ENCODE measurements around the gene NUTM1.

Gene NUTM1

DNA sequence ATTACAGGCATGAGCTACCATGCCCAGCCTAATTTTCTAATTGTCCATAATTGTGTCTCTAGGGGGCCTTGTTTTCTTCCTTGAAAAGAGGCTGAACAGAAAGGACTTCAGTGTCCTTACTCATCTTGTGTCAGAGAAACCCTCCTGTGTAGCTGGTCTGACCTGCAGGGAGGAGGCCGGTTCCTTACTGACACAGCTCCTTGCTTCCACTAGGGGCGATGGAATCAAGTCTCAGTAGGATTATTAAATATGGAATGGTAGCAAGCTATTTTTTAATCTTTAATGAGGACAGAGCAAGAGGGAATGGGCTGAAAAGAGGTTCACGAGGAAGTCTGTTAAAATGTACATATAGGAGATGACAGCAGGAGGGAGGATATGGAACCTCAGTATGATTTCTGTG, 15.3 kb downstream of the NUTM1 start:
- CTCF ChIA-PET = interaction anchor here (0.6 to 1.7 kb wide), 3 partner anchors 9 to 149 kb away, joined by 3 to 11 read pairs (median 7); partner anchors contain the start of genes KATNBL1 and LPCAT4
- peak; percentile 33 for TF ChIP-seq GLIS1 (tag by site-specific recombination; IDR thresholded peaks at IDR 0.05)
- TF ChIP-seq, protein P1, sequence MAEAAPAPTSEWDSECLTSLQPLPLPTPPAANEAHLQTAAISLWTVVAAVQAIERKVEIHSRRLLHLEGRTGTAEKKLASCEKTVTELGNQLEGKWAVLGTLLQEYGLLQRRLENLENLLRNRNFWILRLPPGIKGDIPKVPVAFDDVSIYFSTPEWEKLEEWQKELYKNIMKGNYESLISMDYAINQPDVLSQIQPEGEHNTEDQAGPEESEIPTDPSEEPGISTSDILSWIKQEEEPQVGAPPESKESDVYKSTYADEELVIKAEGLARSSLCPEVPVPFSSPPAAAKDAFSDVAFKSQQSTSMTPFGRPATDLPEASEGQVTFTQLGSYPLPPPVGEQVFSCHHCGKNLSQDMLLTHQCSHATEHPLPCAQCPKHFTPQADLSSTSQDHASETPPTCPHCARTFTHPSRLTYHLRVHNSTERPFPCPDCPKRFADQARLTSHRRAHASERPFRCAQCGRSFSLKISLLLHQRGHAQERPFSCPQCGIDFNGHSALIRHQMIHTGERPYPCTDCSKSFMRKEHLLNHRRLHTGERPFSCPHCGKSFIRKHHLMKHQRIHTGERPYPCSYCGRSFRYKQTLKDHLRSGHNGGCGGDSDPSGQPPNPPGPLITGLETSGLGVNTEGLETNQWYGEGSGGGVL (tag by site-specific recombination; IDR thresholded peaks at IDR 0.05) = no peak
- Histone ChIP-seq H3K4me3 (ENCODE audit: low read depth, low read length) (no peak overlapping the region), H3K4me1 (ENCODE audit: control insufficient read depth, insufficient read depth, low read length) (no peaks in the 10 kb centered on the region), H3K36me3 (ENCODE audit: control insufficient read depth in 2 of 2, insufficient read depth in 1 of 2, low read length in 2 of 2) (peaks cover 0 to 38% of the 10 kb centered on the region in 2 experiments; a peak in 1 of 3 replicates), H3K27ac (ENCODE audit: extremely low read depth, low read depth, low read length) (no peak overlapping the region), H3K9me3 (ENCODE audit: control insufficient read depth, insufficient read depth, low read depth, low read length) (no peaks in the 10 kb centered on the region)
- POLR2A ChIA-PET = interaction anchor here (1.4 kb wide), 1 partner anchor 9 kb away, joined by 6 read pairs; the partner anchor contains the start of gene LPCAT4

DNA sequence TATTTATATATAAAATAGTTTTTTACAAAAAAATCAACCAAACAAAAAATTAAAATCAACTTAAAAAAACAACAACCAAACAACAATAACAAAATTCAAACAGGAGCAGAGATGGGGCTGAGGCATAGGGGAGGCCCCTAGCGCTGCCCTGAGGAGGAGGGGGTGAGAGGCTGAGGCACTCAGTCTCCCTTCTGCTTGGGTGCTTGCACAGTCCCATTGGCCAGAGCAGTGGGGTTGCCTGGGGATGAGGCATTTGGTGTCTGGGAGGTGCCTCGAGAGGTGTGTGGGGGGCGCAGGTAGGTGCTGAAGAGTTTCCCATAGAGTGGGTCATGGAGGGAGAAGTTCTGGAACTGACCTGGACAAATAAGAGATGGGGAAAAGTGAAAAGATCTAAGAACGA, 15.8 kb downstream of the NUTM1 start:
- no peak overlapping the region for H3K4me3 ChIP-seq (ENCODE audit: low read depth, low read length)
- H3K27ac ChIP-seq (ENCODE audit: extremely low read depth, low read depth, low read length) = no peak overlapping the region
- TF ChIP-seq SP3 (tag by site-specific recombination; IDR thresholded peaks at IDR 0.05) (no peak), ZNF843 (tag by site-specific recombination; IDR thresholded peaks at IDR 0.05) (no peak), TRIM28 (IDR thresholded peaks at IDR 0.05; ENCODE audit: borderline replicate concordance, low read length) (no peak), ZNF48 (tag by site-specific recombination; IDR thresholded peaks at IDR 0.05) (no peak), IKZF3 (tag by site-specific recombination; IDR thresholded peaks at IDR 0.05) (no peak)
- no peaks in the 10 kb centered on the region for H3K9me3 ChIP-seq (ENCODE audit: control insufficient read depth, insufficient read depth, low read depth, low read length)
- no peaks in the 10 kb centered on the region for H3K4me1 ChIP-seq (ENCODE audit: control insufficient read depth, insufficient read depth, low read length)
- ChIA-PET CTCF (interaction anchor here (0.6 to 1.7 kb wide), 3 partner anchors 8 to 149 kb away, joined by 3 to 11 read pairs (median 7); partner anchors contain the start of genes KATNBL1 and LPCAT4), POLR2A (interaction anchor here (1.4 kb wide), 1 partner anchor 8 kb away, joined by 6 read pairs; the partner anchor contains the start of gene LPCAT4)
- peaks cover 0 to 44% of the 10 kb centered on the region in 2 experiments; a peak in 1 of 3 replicates for H3K36me3 ChIP-seq (ENCODE audit: control insufficient read depth in 2 of 2, insufficient read depth in 1 of 2, low read length in 2 of 2)

DNA sequence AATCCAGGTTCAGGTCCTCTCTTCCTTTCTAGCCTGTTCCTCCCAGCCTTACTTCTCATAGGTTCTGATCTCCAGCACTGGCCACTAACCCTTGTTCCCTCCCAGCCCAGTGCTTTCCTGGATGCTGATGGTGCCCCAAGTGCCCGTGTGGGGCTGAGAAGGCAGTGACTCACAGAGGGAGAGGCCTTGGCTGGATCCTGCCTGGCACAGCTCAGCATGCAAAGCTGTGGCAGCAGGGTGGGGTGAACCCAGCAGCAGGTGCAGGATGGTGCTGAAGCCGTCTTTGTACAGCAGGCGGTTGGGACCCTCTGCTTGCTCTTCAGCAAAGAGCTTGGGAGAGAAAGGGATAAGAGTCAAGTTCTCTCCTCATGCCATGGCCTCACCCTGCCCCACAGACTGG, 16.3 kb downstream of the NUTM1 start:
- CTCF ChIA-PET = interaction anchor here (2.5 kb wide), 1 partner anchor 16 kb away, joined by 13 read pairs; the partner anchor contains the start of genes NOP10 and NUTM1
- no peak overlapping the region for H3K27ac ChIP-seq (ENCODE audit: extremely low read depth, low read depth, low read length)

DNA sequence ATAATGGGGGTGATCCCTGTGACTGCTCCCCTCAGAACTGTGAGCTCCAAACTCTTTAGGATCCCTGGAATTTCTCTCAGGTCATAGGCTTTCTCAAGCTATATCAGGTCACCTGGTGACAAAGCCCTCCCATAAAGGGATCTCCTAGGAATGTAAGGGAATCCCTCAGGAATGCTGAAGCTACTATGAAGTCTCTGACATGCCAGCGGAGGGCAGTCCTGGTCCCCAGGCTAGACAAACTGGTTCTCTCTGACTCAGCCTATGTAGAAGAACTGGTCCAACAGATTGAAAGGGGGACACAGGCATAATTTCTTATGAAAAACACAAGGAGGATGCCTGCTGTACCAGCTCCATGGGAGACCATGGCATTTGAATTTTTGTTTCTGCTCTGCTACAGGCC, 17.2 kb downstream of the NUTM1 start:
- peaks cover 0 to 46% of the 10 kb centered on the region in 2 experiments; a peak in 1 of 3 replicates for H3K36me3 ChIP-seq (ENCODE audit: control insufficient read depth in 2 of 2, insufficient read depth in 1 of 2, low read length in 2 of 2)
- H3K4me3 ChIP-seq (ENCODE audit: low read depth, low read length) = no peak overlapping the region
- no peaks in the 10 kb centered on the region for H3K4me1 ChIP-seq (ENCODE audit: control insufficient read depth, insufficient read depth, low read length)
- ChIA-PET CTCF (interaction anchor here (0.9 to 2.5 kb wide), 2 partner anchors 17 to 172 kb away, joined by 5 to 13 read pairs; partner anchors contain the start of genes NOP10 and NUTM1), POLR2A (no interaction called here)
- no peak for TF ChIP-seq ZFP69B (tag by site-specific recombination; IDR thresholded peaks at IDR 0.05)
- TF ChIP-seq, protein P2, sequence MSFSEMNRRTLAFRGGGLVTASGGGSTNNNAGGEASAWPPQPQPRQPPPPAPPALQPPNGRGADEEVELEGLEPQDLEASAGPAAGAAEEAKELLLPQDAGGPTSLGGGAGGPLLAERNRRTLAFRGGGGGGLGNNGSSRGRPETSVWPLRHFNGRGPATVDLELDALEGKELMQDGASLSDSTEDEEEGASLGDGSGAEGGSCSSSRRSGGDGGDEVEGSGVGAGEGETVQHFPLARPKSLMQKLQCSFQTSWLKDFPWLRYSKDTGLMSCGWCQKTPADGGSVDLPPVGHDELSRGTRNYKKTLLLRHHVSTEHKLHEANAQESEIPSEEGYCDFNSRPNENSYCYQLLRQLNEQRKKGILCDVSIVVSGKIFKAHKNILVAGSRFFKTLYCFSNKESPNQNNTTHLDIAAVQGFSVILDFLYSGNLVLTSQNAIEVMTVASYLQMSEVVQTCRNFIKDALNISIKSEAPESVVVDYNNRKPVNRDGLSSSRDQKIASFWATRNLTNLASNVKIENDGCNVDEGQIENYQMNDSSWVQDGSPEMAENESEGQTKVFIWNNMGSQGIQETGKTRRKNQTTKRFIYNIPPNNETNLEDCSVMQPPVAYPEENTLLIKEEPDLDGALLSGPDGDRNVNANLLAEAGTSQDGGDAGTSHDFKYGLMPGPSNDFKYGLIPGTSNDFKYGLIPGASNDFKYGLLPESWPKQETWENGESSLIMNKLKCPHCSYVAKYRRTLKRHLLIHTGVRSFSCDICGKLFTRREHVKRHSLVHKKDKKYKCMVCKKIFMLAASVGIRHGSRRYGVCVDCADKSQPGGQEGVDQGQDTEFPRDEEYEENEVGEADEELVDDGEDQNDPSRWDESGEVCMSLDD (tag by site-specific recombination; IDR thresholded peaks at IDR 0.05) = no peak
- no peak for TF ChIP-seq ZNF184 (tag by site-specific recombination; IDR thresholded peaks at IDR 0.05)
- no peak for TF ChIP-seq ZNF266 (tag by site-specific recombination; IDR thresholded peaks at IDR 0.05; ENCODE audit: low read depth)
- TF ChIP-seq, protein P3, sequence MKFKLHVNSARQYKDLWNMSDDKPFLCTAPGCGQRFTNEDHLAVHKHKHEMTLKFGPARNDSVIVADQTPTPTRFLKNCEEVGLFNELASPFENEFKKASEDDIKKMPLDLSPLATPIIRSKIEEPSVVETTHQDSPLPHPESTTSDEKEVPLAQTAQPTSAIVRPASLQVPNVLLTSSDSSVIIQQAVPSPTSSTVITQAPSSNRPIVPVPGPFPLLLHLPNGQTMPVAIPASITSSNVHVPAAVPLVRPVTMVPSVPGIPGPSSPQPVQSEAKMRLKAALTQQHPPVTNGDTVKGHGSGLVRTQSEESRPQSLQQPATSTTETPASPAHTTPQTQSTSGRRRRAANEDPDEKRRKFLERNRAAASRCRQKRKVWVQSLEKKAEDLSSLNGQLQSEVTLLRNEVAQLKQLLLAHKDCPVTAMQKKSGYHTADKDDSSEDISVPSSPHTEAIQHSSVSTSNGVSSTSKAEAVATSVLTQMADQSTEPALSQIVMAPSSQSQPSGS (tag by site-specific recombination; IDR thresholded peaks at IDR 0.05; ENCODE audit: low read depth) = no peak
- TF ChIP-seq ZNF394 (tag by site-specific recombination; IDR thresholded peaks at IDR 0.05; ENCODE audit: borderline replicate concordance) = no peak
- no peak for TF ChIP-seq KLF7 (tag by site-specific recombination; IDR thresholded peaks at IDR 0.05; ENCODE audit: borderline replicate concordance)
- no peak for TF ChIP-seq MYNN (tag by site-specific recombination; IDR thresholded peaks at IDR 0.05; ENCODE audit: borderline replicate concordance)
- TF ChIP-seq ZNF114 (tag by site-specific recombination; IDR thresholded peaks at IDR 0.05) = no peak
- no peak for TF ChIP-seq BCL11A (tag by site-specific recombination; IDR thresholded peaks at IDR 0.05; ENCODE audit: low read depth)
- TF ChIP-seq ZNF514 (tag by site-specific recombination; IDR thresholded peaks at IDR 0.05) = no peak
- H3K27ac ChIP-seq (ENCODE audit: extremely low read depth, low read depth, low read length) = no peak overlapping the region
- H3K9me3 ChIP-seq (ENCODE audit: control insufficient read depth, insufficient read depth, low read depth, low read length) = no peaks in the 10 kb centered on the region

More for the DNA sequence above, 16.3 kb downstream of the NUTM1 start:
- Histone ChIP-seq H3K9me3 (ENCODE audit: control insufficient read depth, insufficient read depth, low read depth, low read length) (no peaks in the 10 kb centered on the region), H3K4me3 (ENCODE audit: low read depth, low read length) (no peak overlapping the region), H3K36me3 (ENCODE audit: control insufficient read depth in 2 of 2, insufficient read depth in 1 of 2, low read length in 2 of 2) (peaks cover 0 to 46% of the 10 kb centered on the region in 2 experiments; a peak in 1 of 3 replicates), H3K4me1 (ENCODE audit: control insufficient read depth, insufficient read depth, low read length) (no peaks in the 10 kb centered on the region)
- POLR2A ChIA-PET = no interaction called here
- no peak for TF ChIP-seq ZNF777 (tag by site-specific recombination; IDR thresholded peaks at IDR 0.05; ENCODE audit: borderline replicate concordance)
- TF ChIP-seq, protein P4, sequence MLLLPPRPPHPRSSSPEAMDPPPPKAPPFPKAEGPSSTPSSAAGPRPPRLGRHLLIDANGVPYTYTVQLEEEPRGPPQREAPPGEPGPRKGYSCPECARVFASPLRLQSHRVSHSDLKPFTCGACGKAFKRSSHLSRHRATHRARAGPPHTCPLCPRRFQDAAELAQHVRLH (tag by site-specific recombination; IDR thresholded peaks at IDR 0.05) = no peak
- no peak for TF ChIP-seq ZNF426 (tag by site-specific recombination; IDR thresholded peaks at IDR 0.05)
- TF ChIP-seq HOXD13 (CRISPR knock-in tag; IDR thresholded peaks at IDR 0.05; ENCODE audit: borderline replicate concordance) = no peak
- TF ChIP-seq ZNF571 (tag by site-specific recombination; IDR thresholded peaks at IDR 0.05) = no peak
- TF ChIP-seq ZNF837 (tag by site-specific recombination; IDR thresholded peaks at IDR 0.05) = no peak
- TF ChIP-seq TRIM28 (IDR thresholded peaks at IDR 0.05; ENCODE audit: borderline replicate concordance, low read length) = no peak
